MM.1S (cell line): ENCODE measurements around the gene VEGFA.

ENCODE experiments used
- EZH2 ChIP-seq: fragments of 300-600 bp; sonication (generic); optimal IDR thresholded peaks from 2 replicates; pipeline ENCODE3; 2017; ENCODE audit warnings: low read depth, mild to moderate bottlenecking, antibody characterized with exemption, low read length, mixed read lengths
- EZH2phosphoT487 ChIP-seq: fragments of 300-600 bp; sonication (generic); IDR thresholded peaks from 2 replicates; pipeline ENCODE4 v1.6.1; 2018; ENCODE audit warnings: antibody characterized with exemption, low read length
- TF ChIP-seq, protein P1 (sequence below): fragments of 300-600 bp; sonication (generic); IDR thresholded peaks from 2 replicates; pipeline ENCODE4 v1.5.1; 2016; ENCODE audit warnings: antibody characterized with exemption, low read length, mixed read lengths

DNA sequence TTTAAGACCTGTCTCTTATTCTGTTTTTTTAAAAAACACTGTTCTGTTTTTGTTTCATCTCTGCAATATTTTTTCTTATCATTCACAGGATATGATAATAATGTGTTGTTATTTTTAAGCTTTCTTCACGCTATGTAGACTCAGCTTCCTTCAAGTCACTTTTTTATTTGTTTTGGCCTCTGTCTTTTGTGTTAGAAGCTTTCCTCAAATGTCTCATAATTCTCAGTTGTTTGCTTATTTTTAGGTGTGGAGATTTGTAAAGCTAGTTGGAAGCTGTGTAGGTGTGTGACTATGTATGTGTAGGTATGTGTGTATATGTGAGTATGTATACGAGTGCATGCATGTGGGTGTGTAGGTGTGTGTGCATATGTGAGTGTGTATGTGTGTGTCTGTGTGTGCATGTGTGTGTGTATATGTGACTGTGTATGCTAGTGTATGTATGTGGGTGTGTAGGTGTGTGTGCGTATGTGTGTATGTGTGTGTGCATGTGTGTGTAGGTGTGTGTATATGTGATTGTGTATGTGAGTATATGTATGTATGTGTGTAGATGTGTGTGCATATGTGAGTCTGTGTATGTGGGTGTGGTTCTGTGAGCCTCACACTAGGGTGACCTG, 16.3 kb upstream of the VEGFA start:
- TF ChIP-seq, protein P1, sequence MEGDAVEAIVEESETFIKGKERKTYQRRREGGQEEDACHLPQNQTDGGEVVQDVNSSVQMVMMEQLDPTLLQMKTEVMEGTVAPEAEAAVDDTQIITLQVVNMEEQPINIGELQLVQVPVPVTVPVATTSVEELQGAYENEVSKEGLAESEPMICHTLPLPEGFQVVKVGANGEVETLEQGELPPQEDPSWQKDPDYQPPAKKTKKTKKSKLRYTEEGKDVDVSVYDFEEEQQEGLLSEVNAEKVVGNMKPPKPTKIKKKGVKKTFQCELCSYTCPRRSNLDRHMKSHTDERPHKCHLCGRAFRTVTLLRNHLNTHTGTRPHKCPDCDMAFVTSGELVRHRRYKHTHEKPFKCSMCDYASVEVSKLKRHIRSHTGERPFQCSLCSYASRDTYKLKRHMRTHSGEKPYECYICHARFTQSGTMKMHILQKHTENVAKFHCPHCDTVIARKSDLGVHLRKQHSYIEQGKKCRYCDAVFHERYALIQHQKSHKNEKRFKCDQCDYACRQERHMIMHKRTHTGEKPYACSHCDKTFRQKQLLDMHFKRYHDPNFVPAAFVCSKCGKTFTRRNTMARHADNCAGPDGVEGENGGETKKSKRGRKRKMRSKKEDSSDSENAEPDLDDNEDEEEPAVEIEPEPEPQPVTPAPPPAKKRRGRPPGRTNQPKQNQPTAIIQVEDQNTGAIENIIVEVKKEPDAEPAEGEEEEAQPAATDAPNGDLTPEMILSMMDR, result no peak
- TF ChIP-seq EZH2, result no peak
- TF ChIP-seq EZH2phosphoT487, result no peak
